Measurements from ENCODE around the gene ZNF615.
"Not testable (repeated sequence)": the region's sequence is repeated elsewhere in the genome, so short reads cannot be mapped to it uniquely, and the experiment has no call there.

The ZNF615 gene

DNA sequence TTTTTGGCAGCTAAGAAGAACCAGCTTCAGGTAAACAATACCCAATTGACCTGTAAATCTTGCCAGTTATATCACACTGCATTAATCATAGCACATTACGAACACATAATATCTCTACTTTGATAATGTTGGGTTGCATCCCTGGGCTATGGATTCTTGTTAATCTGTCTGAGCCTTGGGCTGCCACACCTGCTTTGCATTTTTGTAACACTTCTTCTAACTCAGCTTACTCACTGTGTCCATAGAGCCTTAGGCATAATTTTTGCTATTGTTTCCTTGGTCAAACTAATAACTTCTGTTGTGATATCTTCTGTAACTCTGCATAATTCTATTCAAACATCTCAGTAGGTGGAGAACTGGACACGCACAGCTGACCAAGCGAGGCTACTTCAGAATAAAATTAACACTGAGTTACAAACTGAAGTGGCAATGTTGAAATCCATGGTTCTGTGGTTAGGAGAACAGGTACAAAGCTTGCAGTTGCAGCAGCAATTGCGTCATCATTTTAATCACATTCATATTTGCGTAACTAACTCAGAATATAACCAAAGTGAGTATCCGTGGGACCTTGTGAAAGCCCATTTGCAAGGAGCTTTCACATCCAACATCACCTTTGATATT lies 27.8 kb downstream of the ZNF615 start:
- DNase-seq (ENCODE audit: low read depth in 2 of 2): no peak

DNA sequence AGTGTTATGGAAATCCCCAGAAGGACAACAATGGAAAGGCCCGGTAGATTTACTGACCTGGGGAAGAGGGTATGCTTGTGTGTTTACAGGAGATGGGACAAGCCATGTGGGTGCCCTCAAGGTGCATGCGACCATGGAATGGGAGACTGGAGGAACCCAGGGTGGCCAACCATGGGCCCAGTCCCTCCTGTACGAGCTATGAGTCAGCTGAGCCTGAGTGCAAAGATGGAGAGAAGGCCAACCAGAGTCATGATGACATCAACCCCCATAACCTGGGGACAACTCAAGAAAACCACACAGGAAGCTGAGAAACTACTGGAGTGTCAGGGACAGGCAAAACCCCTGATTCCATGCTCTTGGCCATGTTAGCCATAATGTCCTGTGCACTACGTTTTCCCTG lies 29.1 kb downstream of the ZNF615 start:
- DNase-seq (ENCODE audit: low read depth in 2 of 2): no peak

GRCh38 chr19:51977346-51977745 lies 30.7 kb downstream of the ZNF615 start:
- DNase-seq (ENCODE audit: low read depth in 2 of 2): no peak

DNA sequence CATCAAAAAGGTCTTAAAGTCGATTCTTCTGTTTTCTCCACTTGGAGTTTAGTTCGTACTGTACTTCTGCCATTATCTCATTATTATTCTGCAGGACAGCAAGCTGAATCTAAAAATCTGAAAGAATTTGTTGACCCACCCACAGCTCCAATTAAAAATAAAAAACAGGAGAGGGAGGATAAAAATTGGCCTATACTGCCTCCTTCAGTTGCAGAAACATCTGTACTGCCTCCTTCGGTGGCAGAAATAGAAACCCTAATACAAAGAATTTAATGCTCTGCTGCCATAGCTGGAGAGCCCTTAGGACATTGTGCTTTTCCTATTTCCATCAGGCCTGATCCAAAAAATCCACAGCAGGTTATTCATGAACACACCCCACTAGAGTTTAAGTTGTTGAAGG lies 31.2 kb downstream of the ZNF615 start:
- DNase-seq (ENCODE audit: low read depth in 2 of 2): no peak

GRCh38 chr19:51975787-51976186 lies 32.2 kb downstream of the ZNF615 start:
- not testable (repeated sequence) for DNase-seq (ENCODE audit: low read depth in 2 of 2)

GRCh38 chr19:51971624-51972023 lies 36.4 kb downstream of the ZNF615 start:
- peak in 1 of 2 experiments; percentile 0 for DNase-seq (ENCODE audit: low read depth in 2 of 2)

DNA sequence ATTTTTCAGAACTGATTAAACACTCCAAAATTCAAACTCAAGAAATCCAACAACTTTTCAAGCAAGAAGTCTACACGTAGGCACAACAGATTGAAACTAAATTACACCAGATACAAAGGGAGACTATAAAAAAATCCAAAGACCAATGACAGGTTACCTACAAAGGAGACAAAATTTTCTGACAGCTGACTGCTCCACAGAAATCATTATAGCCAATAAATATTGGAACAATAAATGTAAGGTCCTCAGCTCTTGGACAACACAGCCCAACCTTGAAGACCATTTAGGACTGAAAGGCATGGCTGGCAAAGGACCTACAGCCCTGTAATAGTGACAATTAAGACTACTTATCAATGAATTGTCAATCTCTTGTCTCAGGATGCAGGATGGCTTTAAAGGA lies 37.3 kb downstream of the ZNF615 start:
- no peak for DNase-seq (ENCODE audit: low read depth in 2 of 2)

- no peak for DNase-seq (ENCODE audit: low read depth in 2 of 2)
These were observed 42.4 kb downstream of the ZNF615 start for GRCh38 chr19:51965583-51965982.

DNA sequence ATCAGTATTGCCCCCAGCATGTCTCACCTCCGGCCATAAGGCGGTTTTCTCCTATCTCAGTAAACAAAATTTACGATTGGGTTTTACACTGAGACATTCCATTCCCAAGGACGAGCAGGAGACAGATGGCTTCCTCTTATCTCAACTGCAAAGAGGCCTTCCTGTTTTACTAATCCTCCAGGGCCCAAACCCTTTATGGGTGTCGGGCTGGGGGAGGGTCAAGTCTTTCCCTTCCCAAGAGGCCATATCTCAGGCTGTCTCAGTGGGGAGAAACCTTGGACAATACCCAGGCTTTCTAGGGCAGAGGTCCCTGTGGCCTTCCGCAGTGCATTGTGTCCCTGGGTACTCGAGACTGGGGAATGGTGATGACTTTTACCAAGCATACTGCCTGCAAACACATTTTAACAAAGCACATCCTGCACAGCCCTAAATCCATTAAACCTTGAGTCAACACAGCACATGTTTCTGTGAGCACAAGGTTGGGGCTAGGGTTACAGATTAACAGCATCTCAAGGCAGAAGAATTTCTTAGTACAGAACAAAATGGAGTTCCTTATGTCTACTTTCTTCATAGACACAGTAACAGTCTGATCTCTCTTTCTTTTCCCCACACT lies 47.3 kb downstream of the ZNF615 start:
- not testable (repeated sequence) for DNase-seq (ENCODE audit: low read depth in 2 of 2)

- DNase-seq (ENCODE audit: low read depth in 2 of 2): no peak
These were observed 48.2 kb downstream of the ZNF615 start for GRCh38 chr19:51959791-51960190.

GRCh38 chr19:51957846-51958245 lies 50.2 kb downstream of the ZNF615 start:
- not testable (repeated sequence) for DNase-seq (ENCODE audit: low read depth in 2 of 2)

GRCh38 chr19:51948975-51949374 lies 59.0 kb downstream of the ZNF615 start:
- no peak for DNase-seq (ENCODE audit: low read depth in 2 of 2)

GRCh38 chr19:51946602-51947001 lies 61.4 kb downstream of the ZNF615 start:
- no peak for DNase-seq (ENCODE audit: low read depth in 2 of 2)

- DNase-seq (ENCODE audit: low read depth in 2 of 2): no peak
These were observed 63.0 kb downstream of the ZNF615 start for GRCh38 chr19:51944798-51945552.

All from fibroblast of skin of left biceps (primary cell).